NB4 (cell line): Measurements from ENCODE around the gene KCNQ5.

Experiments used
- CTCF ChIP-seq: IDR thresholded peaks from one replicate; pipeline ENCODE4 v1.5.1; 2012; ENCODE audit warnings: low read depth, low read length
- MAX ChIP-seq: IDR thresholded peaks from 2 replicates; pipeline ENCODE4 v1.6.1; 2011; ENCODE audit warnings: low read depth, low read length
- MYC ChIP-seq: IDR thresholded peaks from 2 replicates; pipeline ENCODE4 v1.6.1; 2011; ENCODE audit warnings: low read depth, low read length
- POLR2A ChIP-seq: IDR thresholded peaks from 2 replicates; pipeline ENCODE4 v1.6.1; 2011; ENCODE audit warnings: mild to moderate bottlenecking; ENCODE audit not compliant: insufficient read length; ENCODE audit errors: extremely low read depth

- TF ChIP-seq CTCF = no peak
- peak; percentile 58 for TF ChIP-seq POLR2A
- peak; percentile 65 for TF ChIP-seq MAX
- TF ChIP-seq MYC = peak; percentile 48
Measured at GRCh38 chr6:72619883-72620696, 1.8 kb upstream of the KCNQ5 start.
